Vagina (tissue), 2 donors: ENCODE results near the gene ZFHX3.

Source experiments
- CTCF ChIP-seq, 3 experiments: fragments of 450-650 bp in 2 of 3; fragments of 200-600 bp in 1 of 3; sonication (generic) in 1 of 3; IDR thresholded peaks; one replicate each; pipeline ENCODE4 v1.5.1; 2017 to 2019; ENCODE audit warnings: antibody characterized with exemption in 3 of 3, mild to moderate bottlenecking in 2 of 3, moderate library complexity in 2 of 3
- POLR2AphosphoS5 ChIP-seq, 2 donors: sonication (generic); formaldehyde crosslinking; IDR thresholded peaks; one replicate each; pipeline ENCODE4 v1.9.0; 2017; ENCODE audit warnings: antibody characterized with exemption in 2 of 2, mild to moderate bottlenecking in 2 of 2, low read depth in 1 of 2; ENCODE audit not compliant: insufficient read depth in 1 of 2

GRCh38 chr16:73027685-73028111 lies 20.2 kb downstream of the ZFHX3 start:
- TF ChIP-seq CTCF (IDR thresholded peaks at IDR 0.05) (no peak), POLR2AphosphoS5 (IDR thresholded peaks at IDR 0.05; ENCODE audit: insufficient read depth in 1 of 2, low read depth in 1 of 2) (no peak)
